HL-60/S4 (cell line): ENCODE results near the gene KRTAP1-5.
"Not testable (repeated sequence)": the region's sequence is repeated elsewhere in the genome, so short reads cannot be mapped to it uniquely, and the experiment has no call there.

Experiments
- in situ Hi-C: fragments of 300-500 bp; cut with MboI; formaldehyde crosslinking; loops from 2 replicates; pipeline ENCODE4 v1.14.3; 2022; ENCODE audit warnings: low sequenced_read_pairs

KRTAP1-5 gene

DNA sequence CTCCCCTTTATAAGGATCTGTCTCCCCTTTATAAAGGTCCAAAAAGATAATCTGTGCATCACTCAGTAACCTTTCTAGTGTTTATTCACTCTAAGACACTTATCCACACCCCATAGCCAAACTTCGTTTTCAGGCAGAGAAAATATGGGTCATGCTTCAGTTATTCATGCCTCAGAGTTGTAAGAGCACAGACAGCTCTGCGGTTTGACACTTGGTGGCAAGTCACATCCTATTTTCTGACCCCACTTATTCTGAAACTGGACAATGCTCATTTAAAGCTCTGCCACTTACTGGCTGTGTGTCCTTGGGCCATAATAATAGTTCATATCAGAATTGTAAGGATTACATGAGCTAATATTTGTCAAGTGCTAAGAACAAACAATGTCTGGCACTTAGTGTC lies 22.1 kb upstream of the KRTAP1-5 start:
- in situ Hi-C loops, result no loop called here

GRCh38 chr17:41048441-41048840 lies 21.4 kb upstream of the KRTAP1-5 start:
- in situ Hi-C loops, result no loop called here

DNA sequence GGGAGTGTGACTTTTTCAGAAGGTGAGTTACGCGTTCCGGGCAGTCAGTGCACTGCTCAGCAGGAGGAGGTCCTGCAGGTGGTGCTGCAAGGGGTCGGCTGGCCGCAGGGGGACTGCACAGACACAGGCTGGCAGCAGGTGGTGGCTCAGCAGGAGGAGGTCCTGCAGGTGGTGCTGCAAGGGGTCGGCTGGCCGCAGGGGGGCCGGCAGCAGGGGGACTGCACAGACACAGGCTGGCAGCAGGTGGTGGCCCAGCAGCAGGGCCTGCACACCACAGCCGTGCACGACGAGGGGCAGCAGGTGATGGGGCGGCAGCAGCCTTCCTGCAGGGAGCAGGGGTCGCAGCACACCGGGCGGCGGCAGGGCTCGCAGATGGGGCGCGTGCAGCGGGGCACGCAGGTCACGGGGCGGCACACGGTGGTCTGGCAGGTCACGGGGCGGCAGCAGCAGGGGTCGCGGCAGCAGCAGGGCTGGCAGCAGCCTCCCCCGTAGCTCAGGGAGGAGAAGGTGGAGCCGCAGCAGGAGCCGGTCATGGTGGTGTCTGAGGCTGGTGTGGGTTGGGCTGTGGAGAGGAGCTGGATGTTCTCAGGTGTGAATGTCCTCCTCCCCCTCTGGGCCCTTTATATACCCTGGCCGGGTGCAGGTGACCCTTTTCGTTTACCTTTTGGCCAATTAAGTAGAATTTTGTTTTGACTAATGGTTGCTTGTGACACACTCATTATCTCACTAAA lies 19.9 kb upstream of the KRTAP1-5 start, which contains the start of gene KRTAP2-1:
TSS of gene KRTAP2-1 (minus strand) at position 582 of the 731 bp plus-strand sequence. CDS start at position 533, 49 bp downstream.
- in situ Hi-C loops, result not testable (repeated sequence)

- in situ Hi-C loops, result no loop called here
These were observed 15.9 kb upstream of the KRTAP1-5 start for GRCh38 chr17:41042953-41043352.

DNA sequence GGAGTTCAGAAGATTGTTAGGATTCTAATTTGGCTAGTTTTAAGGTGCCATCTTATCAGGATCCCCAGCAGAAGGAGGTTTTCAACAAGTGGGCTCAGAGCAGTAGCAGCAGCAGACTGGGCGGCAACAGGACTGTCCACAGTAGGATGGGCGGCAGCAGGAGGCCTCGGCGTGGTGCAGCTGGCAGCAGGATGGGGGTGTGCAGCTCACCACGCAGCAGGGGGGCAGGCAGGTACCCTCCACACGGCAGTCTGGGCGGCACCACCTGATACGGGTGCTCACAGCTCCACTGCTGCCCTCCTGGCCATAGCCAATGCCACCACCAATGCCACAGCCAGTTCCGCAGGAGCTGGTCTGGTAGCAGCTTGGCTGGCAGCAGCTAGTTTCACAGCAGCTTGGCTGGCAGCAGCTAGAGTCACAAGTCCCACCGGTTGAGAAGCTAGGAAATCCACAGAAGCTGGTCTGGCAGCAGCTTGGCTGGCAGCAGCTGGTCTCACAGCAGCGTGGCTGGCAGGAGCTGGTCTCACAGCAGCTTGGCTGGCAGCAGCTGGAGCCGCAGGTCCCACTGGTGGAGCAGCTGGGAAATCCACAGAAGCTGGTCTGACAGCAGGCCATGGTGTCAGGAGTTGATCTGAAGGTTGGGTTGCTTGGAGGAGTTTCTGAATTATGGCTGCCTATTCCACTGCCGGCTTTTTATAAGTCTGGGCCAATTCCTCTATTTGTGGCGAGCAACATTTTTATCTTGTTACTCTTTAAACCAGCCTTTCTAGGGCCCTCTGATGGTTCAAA lies 14.0 kb upstream of the KRTAP1-5 start, which contains the start of gene KRTAP1-1:
TSS of gene KRTAP1-1 (minus strand) at position 668 of the 789 bp plus-strand sequence. CDS start at position 615, 53 bp downstream.
- in situ Hi-C loops, result not testable (repeated sequence)

DNA sequence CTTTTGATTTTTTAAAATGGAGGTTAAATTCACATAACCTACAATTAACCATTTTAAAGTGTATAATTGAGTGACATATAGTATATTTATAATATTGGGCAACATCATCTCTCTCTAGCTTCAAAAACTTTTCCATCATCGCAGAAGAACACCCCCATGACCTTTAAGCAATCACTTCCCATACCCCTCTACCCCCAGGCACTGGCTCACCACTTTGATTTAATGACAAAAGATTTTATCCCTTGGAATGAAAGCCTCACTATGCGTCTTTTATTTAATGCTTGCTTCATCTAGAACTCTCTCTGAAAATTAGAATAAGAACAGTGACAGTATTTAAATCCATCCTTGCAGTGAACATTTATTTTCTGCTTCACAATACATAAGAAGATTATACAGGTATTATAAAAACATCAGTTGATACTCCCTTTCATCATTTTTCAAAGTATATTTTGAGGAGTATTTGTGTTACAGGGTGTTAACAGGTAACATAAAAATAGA lies 10.9 kb upstream of the KRTAP1-5 start:
- in situ Hi-C loops, result no loop called here

DNA sequence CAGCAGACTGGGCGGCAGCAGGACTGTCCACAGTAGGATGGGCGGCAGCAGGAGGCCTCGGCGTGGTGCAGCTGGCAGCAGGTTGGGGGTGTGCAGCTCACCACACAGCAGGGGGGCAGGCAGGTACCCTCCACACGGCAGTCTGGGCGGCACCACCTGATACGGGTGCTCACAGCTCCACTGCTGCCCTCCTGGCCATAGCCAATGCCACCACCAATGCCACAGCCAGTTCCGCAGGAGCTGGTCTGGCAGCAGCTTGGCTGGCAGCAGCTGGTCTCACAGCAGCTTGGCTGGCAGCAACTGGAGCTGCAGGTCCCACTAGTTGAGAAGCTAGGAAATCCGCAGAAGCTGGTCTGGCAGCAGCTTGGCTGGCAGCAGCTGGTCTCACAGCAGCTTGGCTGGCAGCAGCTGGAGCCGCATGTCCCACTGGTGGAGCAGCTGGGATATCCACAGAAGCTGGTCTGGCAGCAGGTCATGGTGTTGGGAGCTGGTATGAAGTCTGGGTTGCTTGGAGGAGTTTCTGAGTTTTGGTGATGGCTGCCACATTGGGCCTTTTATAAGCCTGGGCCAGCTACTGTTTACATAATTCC lies 7.4 kb upstream of the KRTAP1-5 start, which contains the start of gene KRTAP1-3:
TSS of gene KRTAP1-3 (minus strand) at position 529 of the 590 bp plus-strand sequence. CDS start at position 476, 53 bp downstream.
- in situ Hi-C loops, result not testable (repeated sequence)

GRCh38 chr17:41029633-41030245 lies 2.7 kb upstream of the KRTAP1-5 start, which contains the start of gene KRTAP1-4:
KRTAP1-4 (minus strand) TSS chr17:41030195; CDS start chr17:41030078, 117 bp downstream.
- in situ Hi-C loops, result no loop called here

GRCh38 chr17:41024697-41025096 lies 2.3 kb downstream of the KRTAP1-5 start:
- in situ Hi-C loops, result no loop called here

DNA sequence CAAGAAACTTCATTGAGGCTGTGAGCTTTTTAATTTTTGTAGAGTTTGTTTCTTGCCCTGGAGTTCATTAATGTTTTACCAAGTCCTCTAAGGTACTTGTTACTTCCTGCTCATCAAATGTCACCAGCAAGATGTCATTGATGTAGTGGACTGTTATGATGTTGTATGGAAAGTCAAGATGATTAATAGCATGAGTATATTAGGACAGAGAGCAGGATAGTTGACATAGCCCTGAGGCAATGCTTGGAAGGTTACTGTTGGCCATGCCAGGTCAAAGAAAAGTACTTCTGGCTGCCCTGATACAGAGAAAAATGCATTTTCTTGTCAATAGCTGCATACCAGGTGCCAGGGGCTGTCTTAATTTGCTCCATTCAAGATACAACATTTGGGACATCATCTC lies 6.7 kb downstream of the KRTAP1-5 start:
- in situ Hi-C loops, result no loop called here

DNA sequence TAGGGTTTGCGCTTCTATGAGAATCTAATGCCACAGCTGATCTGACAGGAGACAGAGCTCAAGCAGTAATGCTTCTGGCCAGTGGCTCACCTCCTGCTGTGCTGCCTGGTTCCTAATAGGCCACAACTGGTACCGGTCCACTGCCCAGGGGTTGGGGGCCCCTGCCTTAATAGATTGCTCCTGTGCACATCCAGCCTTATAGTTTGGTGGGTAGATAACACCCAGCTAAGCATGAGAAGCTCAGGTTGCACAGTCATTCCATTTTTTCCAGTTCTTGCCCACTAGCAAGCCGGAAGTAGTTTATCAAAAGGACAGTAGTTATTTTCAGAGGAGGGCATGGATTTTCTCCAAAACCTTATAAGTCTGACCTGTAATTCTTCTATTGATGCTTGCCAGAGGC lies 7.6 kb downstream of the KRTAP1-5 start:
- in situ Hi-C loops, result no loop called here

GRCh38 chr17:41018541-41018940 lies 8.5 kb downstream of the KRTAP1-5 start:
- in situ Hi-C loops, result no loop called here

DNA sequence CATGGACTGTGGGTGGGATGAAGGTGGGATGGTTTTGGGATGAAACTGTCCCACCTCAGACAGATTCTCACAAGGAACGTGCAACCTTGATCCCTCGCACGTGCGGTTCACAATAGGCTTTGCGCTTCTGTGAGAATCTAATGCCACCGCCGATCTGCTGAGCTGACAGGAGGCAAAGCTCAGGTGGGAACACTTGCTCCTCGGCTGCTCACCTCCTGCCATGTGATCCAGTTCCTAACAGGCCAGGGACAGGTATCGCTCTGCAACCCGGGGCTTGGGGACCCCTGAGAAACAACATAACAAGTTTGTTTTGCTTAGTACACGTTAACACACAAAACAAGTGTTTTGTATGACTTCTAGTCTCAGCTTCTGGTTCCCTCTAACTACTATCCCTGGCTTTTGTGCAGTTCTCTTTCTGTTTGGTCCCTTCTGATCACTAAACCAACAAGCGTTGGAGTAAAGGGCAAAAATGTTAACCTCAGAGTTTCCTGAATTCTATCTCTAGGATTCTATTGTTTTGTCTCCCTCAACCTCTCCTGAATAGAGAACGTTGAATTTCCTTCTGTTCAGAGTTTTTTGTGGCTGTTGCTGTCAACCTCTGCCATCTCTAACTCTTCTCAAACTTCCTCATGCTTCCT lies 10.3 kb downstream of the KRTAP1-5 start:
- in situ Hi-C loops, result no loop called here

- in situ Hi-C loops, result no loop called here
These were observed 11.6 kb downstream of the KRTAP1-5 start for GRCh38 chr17:41015454-41015853.

GRCh38 chr17:41013606-41014005 lies 13.4 kb downstream of the KRTAP1-5 start:
- in situ Hi-C loops, result no loop called here

DNA sequence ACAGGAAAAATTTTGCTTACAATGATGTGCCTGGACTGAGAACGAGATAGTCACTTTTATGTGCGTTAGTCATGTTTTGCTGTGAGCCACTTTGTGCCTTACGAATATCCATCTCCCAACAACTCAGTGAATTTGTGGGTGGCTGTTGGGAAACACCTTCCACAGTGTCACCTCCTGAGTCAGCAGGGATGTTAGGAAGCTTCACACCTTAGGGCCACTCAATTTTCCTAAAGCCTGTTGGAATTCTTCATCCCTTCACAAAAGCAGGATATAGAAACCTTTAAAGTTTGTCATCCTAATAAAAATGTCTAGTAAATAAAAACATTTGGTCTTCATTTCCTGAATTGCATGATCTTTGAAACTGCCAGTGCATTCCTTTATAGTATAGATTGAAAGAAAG lies 13.8 kb downstream of the KRTAP1-5 start:
- in situ Hi-C loops, result no loop called here

DNA sequence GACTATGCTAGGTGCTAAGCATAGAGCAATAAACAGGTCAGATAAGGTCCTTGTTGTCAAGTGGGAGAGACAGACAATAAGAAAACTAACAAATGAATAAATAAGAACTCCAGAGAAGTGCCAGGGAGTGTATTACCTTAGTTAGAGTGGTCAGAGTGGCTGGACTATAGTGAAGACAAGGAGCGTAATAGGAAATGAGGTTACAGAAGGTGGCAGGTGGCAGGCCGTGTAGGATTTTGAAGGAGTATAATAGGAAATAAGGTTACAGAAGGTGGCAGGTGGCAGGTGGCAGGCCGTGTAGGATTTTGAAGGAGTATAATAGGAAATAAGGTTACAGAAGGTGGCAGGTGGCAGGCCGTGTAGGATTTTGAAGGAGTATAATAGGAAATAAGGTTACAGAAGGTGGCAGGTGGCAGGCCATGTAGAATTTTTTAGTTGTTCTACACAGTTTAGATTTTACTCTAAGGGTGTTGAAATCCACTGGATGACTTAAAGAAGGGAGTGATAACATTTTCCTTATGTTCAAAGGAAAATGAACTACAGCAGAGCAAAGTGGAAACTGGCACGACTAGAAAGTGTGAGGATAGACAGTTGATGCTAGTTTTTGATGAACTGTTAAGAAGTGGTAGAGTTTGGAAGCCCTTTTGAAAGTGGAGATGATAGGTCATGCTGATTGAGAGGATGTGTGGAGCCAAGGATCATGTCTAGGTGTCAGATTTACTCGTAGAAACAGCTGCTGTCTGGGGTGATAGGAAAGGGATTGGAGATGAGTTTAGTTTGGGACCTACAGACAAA lies 14.5 kb downstream of the KRTAP1-5 start:
- in situ Hi-C loops, result no loop called here

DNA sequence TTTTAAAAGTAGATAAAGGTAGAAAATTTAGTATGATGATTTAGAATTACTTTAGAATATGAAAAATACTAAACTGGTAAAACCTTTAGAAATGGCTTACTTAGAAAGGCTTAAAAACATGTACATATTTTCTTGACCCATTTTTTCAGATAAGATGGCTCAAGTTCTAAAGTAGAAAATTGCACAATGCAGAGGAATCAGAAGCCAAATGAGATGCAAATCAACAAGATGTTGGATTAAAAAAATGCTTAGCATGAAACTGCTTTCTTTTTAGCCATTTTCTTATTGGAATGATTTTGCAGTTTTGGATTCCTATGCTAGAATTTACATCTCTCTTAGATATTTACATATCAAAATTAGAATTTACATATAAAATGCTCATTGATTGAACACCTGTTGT lies 16.6 kb downstream of the KRTAP1-5 start:
- in situ Hi-C loops, result no loop called here

DNA sequence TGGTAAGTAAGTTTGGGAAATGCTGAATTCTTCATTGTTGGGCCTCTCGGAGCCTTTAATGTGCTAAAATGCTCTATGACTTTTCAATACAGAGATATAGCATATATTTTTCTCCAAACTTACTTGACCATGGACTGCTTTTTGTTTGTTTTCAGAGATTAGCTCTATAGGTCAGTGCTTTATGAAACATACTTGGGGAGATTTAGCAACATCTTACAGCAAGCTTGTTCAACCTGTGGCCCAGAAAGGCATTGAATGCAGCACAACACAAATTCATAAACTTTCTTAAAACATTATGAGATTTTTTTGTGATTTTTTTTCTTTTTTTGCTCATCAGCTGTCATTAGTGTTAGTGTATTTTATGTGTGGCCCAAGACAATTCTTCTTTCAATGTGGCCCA lies 17.1 kb downstream of the KRTAP1-5 start:
- in situ Hi-C loops, result no loop called here
